HG02973 (cell line): ENCODE data around the gene GPD1L.

Experiments
- ATAC-seq: cut with Tn5 transposase; IDR thresholded peaks from one replicate; pipeline ENCODE4 v1.9.1; 2021; ENCODE audit warnings: moderate library complexity; ENCODE audit not compliant: unreplicated experiment

GPD1L gene

GRCh38 chr3:32136703-32137102 is 30.3 kb downstream of the GPD1L start:
- no peak for ATAC-seq

DNA sequence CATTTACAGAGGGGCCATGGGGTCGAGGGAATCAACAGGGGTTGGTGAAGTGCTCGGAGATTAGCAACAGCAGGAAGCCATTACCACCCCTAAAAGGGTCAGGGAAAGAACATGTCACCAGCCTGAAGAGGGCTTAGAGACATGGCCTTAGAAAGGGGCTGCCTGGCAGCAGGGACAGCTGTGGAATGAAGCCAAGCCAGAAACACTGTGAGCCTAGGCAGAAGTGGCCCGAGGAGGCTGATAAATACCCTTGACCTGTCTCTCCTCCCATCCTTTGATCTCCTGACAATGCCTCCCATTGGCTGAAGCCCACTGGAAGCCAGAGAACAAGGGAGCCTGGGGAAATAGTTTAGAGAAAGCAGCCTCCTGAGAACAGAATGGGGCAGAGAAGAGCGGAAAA is 31.4 kb downstream of the GPD1L start:
- ATAC-seq, result no peak

GRCh38 chr3:32138545-32139104 is 32.2 kb downstream of the GPD1L start:
- ATAC-seq, result no peak

DNA sequence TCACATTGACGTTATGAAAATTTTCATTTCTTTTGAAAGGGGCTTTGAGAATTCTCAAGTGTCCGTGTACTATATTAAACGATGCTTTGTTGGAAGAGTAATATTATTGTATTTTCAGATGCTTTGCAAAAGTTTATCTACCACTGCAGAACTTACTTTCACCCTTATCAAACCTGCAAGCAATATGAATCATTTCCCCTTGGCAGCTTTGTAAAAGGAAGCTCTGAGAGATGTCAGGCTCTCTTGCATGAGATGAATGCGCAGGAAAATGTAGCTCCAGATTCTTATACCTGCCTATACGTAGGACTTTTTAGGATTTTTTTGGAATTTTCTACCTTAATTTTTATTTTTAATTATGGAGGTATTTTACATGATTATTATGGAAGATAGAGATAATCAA is 34.5 kb downstream of the GPD1L start:
- no peak for ATAC-seq

DNA sequence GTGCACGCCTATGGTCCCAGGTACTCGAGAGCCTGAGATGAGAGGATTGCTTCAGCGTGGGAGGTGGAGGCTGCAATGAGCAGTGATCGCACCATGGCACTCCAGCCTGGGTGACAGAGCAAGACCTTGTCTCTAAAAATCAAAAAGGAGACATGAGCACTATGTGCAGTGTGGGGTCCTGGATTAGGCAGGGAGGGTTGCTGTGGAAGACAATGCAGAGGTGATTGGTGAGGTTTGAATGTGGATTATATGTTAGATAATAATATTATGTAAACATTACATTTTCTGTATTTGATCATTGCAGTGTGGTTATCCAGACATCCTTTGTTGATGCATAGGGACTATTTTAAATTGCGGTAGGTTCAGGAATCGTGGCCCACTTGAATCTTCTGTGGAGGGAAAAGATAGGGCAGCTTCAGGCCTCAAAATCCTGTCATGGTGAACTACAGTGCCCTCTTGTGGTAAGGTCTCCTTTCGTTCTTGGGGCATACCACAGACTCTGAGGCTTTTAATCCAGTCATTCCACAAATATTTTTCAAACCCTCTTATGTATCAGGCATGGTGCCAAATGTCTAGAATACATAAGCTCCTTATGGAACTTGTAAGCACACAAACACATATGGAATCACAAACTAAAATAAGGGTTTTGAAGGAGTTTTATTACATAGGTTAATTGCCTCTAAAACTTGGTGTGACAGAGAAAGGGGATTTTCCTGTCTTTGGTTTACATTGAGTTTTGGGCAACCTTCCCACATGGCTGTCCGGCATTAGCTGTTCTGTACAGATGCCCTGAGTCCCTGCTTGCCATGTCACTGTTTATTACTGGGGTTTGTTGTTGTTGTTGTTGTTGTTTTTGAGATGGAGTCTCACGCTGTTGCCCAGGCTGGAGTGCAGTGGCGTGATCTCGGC is 37.7 kb downstream of the GPD1L start:
- ATAC-seq, result no peak

DNA sequence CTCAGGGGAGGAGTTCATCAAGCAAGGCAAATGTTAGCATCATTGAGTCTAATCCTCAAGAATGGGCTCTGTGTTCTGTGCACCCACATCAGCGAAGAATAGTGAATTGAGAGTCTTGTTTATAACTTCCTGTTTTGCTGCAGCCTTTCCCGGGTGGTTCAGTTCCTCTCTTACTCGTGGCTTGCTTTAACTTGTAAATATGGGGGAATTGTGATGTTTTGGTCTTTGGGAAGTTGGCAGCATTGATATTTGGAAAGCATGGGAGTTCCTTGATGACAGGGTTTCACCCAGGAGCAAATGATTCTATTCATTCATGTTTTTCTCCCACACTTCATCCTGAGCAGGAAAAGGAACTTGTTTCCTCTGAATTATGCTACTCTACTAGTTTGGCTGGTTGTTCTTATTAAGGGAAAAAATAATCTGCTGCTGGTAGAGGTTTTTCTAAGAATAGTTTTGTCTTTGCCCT is 40.4 kb downstream of the GPD1L start:
- no peak for ATAC-seq

GRCh38 chr3:32147509-32147908 is 41.1 kb downstream of the GPD1L start:
- ATAC-seq, result no peak

DNA sequence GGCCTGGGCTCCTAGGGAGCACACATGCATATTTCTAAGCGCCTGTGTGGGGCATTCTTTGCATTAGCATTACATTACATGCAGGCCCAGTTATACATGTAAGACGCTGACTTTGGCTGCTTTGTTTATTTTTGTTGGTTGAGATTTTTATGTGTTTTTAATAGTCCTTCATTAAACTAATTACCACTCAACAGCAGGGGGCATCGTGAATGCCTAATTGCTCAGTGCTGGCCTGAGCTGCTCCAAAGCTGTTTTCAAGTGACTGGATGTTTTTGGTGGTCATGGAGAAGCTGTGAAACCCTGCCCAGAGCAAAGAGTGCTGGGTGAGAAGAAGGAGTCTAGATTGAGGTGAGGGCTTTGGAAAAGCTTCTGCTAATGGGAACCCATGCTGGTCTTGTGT is 41.5 kb downstream of the GPD1L start:
- no peak for ATAC-seq

- no peak for ATAC-seq
Observed at GRCh38 chr3:32148351-32148750, 41.9 kb downstream of the GPD1L start.

GRCh38 chr3:32153414-32154204 is 47.2 kb downstream of the GPD1L start:
- ATAC-seq, result no peak

DNA sequence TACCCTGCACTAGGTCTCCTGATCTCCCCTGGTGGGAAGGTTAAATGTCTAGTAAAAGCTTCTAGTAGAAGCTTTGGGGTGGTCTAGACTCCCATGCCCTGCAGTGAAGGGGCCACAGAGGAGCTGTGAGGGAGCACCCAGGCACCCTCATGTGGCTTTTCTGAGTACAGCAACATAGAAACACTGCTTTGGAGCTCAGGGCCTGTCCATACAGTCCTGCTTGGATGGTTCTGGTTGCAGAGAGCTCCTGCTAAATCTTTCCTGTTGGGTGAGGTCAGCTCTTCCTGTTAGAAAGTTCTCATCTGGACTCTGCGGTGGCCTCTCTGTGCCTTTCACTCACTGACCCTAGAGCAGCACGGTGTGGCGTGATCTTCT is 47.8 kb downstream of the GPD1L start:
- no peak for ATAC-seq

- no peak for ATAC-seq
Observed at GRCh38 chr3:32155117-32155516, 48.7 kb downstream of the GPD1L start.

DNA sequence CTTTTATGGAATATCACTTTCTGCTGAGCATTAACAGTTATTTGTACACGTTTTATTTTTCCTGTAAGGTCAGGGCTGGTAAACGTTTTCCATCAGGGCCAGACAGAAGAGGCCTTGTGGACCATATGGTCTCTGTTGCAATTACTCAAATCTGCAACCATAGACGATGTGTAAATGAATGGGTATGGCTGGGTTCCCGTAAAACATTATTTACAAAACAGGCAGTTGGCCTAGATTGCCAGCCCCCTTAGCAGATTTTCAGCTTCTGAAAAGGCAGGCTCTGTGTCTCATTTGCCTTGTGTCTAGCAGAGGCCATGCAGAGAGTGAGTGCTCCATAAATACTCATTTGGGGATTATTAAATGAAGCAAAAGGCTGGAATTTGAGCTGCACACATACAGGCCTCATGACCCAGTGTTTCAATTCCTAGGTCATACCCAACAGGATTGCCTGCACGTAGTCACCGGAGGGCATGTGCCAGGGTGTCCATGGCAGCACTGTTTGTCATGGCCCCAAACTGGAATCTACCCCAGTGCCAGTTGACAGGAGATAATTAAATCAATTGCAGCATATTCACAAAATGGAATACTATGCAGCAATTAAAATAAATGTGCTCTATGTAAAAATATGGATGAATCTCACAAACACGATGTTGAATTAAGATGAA is 51.3 kb downstream of the GPD1L start:
- ATAC-seq, result no peak

DNA sequence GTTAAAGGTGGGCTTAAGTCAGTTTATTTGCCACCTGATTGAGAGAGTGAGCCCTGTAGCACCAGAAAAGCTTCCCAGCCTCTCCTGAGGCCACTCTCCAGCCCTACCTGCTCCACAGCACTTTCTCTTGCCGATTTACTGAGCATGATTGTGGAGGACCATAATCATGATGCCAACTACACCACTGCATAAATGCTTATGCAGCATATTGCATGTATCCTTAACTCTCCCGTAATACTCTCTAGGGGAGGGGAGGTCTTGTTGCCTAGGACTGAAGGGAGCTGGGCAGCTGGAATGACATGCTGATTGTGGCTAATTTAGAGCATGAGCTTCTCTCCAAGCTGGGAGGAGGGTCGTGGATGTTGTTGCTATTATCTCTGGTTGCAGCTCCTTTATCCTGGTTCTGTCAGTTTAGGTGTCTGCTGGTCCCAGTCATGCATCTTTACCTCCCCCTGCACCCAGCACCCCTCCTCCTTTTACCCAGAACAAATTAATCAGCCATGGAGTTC is 54.3 kb downstream of the GPD1L start:
- ATAC-seq, result no peak

- no peak for ATAC-seq
Observed at GRCh38 chr3:32165442-32165841, 59.0 kb downstream of the GPD1L start.

GRCh38 chr3:32166654-32167053 is 60.2 kb downstream of the GPD1L start:
- no peak for ATAC-seq

- ATAC-seq, result no peak
Observed at GRCh38 chr3:32172420-32172819, 66.0 kb downstream of the GPD1L start.

- no peak for ATAC-seq
Observed at GRCh38 chr3:32175607-32176197, 69.3 kb downstream of the GPD1L start.

DNA sequence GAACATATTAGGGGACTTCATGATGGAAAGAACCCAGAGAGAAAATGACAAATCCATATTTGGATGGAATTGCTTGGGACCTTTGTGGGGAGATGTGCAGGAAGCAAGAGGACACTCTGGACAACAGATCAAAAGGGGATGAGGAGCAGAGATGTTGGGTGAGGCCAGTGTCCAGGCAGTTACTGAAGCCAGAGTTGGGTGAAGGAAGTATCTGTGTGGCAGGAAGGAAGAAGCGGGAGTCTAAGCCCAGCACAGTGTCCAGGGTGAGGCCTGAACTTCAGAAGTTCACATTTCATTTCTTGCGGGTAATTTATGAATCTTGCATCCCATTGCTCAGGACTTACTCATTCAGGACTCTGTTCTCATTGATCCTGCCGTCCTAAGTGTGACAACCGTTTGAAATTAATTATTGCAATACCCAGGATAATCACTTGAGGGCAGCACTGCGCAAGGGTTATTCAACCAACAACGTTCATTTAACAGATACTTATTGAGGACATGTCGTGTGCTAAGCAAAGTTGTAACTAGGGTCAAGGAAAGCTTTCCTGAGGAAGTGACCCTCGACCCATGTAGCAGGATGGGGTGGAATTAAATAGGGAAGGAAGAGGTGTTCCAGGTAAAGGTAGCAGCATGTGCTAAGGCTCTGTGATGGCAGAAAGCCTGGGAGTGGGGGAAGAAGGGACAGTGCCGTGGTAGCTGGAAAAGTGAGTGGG is 70.7 kb downstream of the GPD1L start:
- peak; percentile 52 for ATAC-seq

- ATAC-seq, result peak; percentile 70
Observed at GRCh38 chr3:32177702-32178198, 71.3 kb downstream of the GPD1L start.
